Stimulated activated CD8-positive, alpha-beta memory T cell treated with anti-CD3 and anti-CD28 coated beads, Interleukin-4, amount 100 ng/mL, for 1 hour (primary cell): Measurements from ENCODE around the gene DNAJC1.
"Not testable (repeated sequence)": the region's sequence is repeated elsewhere in the genome, so short reads cannot be mapped to it uniquely, and the experiment has no call there.

ENCODE experiments used
- DNase-seq, 2 donors: peaks; one replicate each; pipeline ENCODE4 v3.0.0-alpha.2; 2020; ENCODE audit warnings: low read depth in 2 of 2, low spot score in 1 of 2

The DNAJC1 gene

GRCh38 chr10:22003177-22003963, at the start of gene DNAJC1:
Gene DNAJC1 (minus strand): TSS chr10:22003730. CDS start chr10:22003434, 296 bp downstream.
- peak; percentile 99 for DNase-seq

DNA sequence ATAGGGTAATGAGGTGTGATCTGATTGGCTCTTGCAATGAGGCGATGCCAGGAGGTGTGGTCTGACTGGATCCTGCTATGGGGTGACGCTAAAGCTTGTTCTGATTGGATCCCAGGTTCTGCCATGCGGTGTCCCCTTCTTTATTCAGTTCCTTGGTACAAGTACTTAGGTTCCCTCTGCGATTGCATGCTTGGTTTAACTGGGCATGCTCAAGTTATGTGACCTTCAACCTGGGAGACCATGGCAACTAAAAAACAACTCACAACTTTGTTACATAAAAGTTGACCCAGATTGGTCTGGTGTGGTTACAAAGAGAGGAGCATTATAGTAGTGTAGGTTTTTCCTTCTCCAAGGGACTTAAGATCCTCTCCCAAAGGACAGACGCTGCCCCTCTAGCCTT, 49.5 kb upstream of the DNAJC1 start:
- DNase-seq, result no peak

GRCh38 chr10:22049635-22050034, 46.1 kb upstream of the DNAJC1 start:
- no peak for DNase-seq

DNA sequence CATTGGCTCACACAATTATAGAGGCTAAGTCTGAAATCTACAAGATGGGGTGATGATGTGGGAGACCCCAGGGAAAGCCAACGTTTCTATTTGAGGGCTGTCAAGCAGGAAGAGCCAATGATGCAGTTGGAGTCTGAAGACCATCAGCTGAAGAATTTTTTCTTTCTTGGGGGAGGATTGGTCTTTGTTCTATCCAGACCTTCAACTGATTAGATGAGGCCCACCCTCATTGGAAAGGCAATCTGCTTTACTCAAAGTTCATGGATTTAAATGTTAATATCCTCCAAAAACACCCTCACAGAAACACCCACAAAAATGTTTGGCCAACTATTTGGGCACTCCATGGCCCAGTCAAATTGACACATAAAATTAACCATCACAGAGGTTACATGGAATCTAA, 44.3 kb upstream of the DNAJC1 start:
- DNase-seq, result no peak

- no peak for DNase-seq
Measured at GRCh38 chr10:22043327-22043633, 39.8 kb upstream of the DNAJC1 start.

DNA sequence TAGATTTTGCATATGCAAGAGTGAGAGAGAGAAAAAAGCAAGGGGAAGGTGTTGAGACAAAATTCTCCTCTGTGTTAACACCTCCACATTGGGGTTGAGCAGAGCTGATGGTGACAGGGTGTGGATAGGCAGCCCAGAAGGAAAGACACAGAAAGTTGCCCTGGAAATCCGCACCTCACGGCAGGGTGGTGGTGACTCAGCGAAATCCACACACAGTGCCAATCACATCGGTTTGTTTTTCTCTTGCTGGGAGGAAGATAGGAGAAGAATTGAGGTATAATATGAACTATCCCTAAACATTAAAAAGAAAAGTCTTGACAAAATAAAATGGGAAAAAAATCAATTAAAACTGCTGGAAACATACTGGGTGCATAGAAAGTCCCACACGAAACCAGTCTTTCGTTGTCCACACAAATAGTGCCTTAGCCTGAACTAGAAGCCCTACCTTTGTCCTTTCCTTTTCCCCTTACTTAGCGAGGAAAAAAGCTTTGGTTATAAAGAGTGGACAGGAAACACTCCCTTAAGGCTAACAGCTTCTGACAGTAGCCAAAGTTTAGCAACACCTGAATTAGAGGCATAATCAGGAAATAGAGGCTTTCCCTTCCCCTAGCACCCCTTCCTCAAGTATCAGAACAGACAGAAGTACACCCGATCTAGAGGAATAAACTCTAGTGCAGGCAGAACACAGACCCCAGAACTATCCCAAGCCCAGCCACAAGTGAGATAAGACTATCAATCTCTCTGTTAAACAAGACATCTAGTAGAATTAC, 39.2 kb upstream of the DNAJC1 start:
- DNase-seq, result no peak

- no peak for DNase-seq
Measured at GRCh38 chr10:22034333-22034732, 30.8 kb upstream of the DNAJC1 start.

GRCh38 chr10:22032268-22032667, 28.7 kb upstream of the DNAJC1 start:
- DNase-seq, result not testable (repeated sequence)

GRCh38 chr10:22030421-22030820, 26.9 kb upstream of the DNAJC1 start:
- DNase-seq, result no peak

GRCh38 chr10:22029445-22030236, 26.1 kb upstream of the DNAJC1 start:
- no peak for DNase-seq

DNA sequence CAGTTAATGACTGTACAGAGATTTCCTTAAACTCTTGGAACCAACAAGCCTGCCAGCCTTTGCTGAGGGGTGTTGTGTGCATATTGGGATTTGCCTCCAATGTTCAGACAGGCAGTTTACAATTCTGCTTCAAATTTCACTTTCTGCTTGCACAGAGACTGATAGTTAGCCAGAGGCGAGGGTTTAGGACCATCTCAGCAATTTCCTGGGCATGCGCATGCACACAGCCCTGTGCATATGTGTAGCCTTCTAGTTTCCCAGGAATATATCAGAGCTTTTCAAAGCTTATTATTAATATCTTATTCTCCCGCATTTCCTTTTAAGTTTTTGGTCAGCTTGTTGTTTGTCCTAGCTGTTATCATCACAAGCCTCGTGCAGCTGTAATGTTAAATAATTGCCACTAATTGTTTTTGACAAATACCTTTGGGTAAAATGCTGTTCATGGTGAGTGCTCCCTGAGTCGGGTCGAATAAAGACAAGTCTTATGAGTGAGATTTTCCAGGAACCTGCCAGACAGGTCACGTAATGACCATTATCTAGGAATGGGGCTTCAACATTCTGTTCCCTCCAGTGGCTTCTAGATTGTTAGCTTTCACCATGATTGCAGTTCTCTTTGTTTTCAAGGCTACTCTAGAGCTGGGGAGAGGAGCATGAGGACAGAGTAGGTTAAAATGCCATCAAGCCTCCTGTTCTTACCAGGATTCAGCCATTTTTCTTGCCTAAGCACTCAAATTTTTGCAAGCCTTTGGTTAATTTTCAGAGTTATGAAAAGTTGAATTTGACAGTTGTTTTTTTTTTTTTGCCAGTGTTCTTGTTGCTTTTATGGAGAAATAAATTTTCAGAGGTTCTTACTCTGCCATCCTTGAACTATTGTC, 24.1 kb upstream of the DNAJC1 start:
- DNase-seq, result no peak

DNA sequence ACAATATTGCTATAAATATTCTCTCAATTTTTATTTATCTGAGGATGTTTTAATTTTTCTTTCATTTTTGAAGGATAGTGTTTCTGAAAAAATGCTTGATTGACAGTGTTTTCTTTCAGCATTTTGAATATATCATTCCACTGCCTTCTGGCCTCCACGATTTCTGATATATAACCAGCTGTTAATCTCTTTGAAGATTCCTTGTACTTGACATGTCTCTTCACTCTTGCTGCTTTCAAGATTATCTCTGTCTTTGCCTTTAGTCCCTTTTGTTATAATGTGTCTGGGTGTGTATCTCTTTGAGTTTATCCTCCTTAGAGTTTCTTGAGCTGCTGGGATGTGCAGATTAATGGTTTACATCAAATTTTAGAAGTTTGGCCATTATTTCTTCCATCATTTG, 22.8 kb upstream of the DNAJC1 start:
- DNase-seq, result no peak

- no peak for DNase-seq
Measured at GRCh38 chr10:22023508-22023907, 20.0 kb upstream of the DNAJC1 start.

DNA sequence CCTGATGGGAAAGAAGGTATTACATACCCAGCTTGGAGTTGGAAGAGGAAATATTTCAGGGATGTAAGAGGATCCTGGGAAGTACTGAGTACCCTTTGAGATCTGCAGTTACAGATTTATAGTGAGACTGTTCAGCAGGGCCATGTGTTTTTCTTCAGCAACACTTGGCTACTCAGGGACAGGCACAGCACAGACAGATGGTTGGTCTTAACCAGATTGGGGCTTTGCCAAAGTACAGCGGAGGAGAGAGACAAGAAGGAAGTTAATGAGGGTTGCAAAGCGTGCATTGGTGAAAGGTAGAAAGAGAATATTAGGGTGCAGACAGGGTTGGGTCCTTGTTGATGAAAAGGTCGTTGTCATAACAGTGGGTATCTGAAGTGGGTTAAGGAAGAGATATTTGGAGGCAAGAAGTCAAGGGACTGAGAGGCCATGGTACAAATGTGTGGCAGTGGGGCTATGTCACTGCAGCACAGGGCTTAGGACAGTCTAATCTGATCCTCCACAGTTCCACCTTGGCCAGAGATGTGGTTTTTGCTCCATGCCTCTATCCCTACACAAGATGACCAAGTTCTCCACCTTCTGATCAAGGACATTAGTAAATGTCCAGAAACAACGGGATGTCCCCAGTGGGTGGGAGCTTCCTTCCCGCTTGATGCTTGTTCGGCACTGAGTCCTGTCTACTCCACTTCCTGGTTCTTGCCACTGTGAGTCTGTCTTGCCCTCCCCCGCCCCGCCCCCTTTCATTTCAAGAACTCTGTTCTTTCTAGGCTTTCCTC, 18.9 kb upstream of the DNAJC1 start:
- DNase-seq, result peak in 1 of 2 donors; percentile 6

- not testable (repeated sequence) for DNase-seq
Measured at GRCh38 chr10:22021144-22021543, 17.6 kb upstream of the DNAJC1 start.

DNA sequence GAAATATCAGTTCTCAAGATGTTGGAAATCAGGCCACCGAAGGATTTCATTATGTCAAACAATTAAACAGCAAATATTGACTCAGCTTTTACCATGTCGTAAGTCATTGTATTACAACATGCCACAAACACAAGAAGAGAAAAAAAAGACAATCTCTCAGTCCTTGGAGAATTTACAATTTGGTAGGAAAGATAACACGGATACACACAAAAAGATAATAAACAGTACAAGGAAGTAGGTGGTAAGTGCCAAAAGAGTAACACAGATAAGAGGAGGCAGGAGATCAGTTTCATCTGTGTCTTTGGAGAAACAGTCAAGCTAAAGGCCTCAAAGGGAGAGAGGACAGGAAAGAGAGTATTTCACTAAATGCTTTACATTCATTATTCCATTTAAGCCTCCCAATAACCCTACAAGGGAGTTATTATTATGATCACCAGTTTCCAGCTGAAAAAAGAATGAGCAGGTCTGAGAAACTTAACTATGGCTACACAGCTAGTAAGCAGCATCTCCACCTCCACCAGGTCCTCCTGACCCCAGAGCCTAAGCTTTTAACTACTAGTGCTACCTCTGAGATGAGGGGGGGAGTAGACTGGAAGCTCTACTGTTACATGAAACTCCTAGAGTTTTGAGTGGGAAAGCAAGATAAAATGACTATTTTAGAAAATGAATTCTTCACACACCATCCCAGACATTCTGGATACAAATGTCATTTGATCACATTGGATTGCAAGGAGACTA, 13.9 kb upstream of the DNAJC1 start:
- no peak for DNase-seq

GRCh38 chr10:22016046-22016705, 12.6 kb upstream of the DNAJC1 start:
- DNase-seq, result no peak

DNA sequence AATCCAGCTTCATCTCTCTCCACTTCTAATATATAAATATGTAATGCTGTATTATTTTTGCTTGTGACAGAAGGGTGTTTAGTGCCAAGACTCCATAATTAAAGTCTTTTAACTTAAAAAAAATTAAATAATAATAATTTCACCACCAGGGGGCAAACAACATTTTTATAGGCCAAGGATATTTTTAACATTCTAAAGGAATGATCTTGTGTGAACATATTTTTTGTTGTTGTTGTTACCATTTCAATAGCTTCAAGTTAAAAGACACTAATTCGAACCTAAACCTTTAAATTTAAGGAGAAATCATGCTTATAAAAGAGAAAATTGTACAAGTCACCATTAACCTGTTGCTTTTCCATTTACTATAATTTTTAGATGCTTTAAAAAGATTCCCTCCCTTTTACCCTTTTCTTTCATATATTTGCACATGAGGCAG, 7.5 kb upstream of the DNAJC1 start:
- DNase-seq, result no peak

- DNase-seq, result no peak
Measured at GRCh38 chr10:22010539-22010938, 7.0 kb upstream of the DNAJC1 start.
